Cardiac fibroblast (primary cell): ENCODE results near the gene FGF14.

ENCODE experiments used
- DNase-seq, 2 donors: peaks; one replicate each; pipeline versions ENCODE4 v3.0.0 to v3.0.0-alpha.2; 2010; ENCODE audit warnings: low read depth in 2 of 2
- H3K4me3 ChIP-seq, 2 donors: replicated peaks in 1 of 2; 1 replicate in 1 of 2; 2 replicates in 1 of 2; pipeline ENCODE4 v1.5.1; 2011; ENCODE audit warnings: low read depth in 2 of 2, low read length in 2 of 2, mild to moderate bottlenecking in 2 of 2, moderate library complexity in 1 of 2
- TF ChIP-seq, protein P1 (sequence below): IDR thresholded peaks from one replicate; pipeline ENCODE4 v1.5.1; 2011; ENCODE audit warnings: low read depth, mild to moderate bottlenecking, low read length, inconsistent platforms

The FGF14 gene

DNA sequence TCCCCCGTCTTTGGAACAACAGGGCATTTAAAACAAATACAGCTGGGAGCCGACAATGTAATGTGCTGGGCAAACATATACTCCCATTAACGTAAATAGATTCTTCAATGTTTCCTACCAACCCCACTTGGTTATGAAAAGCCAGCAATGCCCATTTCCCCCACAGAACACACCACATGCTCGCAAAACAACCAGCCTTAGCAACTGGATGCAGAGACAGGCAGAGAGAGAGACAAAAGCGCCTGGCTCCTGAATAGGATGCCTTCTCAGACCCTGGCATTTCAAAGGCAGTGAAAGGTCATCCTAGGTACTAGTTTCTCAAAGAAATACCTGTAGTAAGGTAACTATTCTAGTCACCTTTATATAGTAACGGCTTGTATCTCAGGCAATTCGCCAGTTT lies 486.5 kb downstream of the FGF14 start:
- TF ChIP-seq, protein P1, sequence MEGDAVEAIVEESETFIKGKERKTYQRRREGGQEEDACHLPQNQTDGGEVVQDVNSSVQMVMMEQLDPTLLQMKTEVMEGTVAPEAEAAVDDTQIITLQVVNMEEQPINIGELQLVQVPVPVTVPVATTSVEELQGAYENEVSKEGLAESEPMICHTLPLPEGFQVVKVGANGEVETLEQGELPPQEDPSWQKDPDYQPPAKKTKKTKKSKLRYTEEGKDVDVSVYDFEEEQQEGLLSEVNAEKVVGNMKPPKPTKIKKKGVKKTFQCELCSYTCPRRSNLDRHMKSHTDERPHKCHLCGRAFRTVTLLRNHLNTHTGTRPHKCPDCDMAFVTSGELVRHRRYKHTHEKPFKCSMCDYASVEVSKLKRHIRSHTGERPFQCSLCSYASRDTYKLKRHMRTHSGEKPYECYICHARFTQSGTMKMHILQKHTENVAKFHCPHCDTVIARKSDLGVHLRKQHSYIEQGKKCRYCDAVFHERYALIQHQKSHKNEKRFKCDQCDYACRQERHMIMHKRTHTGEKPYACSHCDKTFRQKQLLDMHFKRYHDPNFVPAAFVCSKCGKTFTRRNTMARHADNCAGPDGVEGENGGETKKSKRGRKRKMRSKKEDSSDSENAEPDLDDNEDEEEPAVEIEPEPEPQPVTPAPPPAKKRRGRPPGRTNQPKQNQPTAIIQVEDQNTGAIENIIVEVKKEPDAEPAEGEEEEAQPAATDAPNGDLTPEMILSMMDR = no peak
- no peak for DNase-seq
- H3K4me3 ChIP-seq = no peak overlapping the region

DNA sequence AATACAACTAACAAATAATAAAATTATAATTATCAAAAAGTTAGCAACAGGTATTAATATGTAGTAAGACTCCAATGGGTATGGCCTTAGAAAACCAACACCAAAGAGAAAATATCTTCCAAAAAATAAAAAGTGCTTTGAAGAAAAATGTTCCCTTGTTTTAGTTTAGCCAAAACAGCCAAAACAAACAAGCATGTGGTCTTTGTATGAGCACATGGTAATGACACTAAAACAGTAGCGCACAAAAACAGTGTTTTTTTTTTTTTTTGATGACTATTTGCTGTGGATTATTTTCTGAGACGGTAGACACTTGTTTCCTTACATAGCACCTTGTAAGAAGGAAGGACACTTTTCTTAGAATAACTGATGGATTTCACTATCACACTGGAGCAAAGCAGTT lies 490.1 kb downstream of the FGF14 start:
- no peak for DNase-seq
- TF ChIP-seq, protein P1 = no peak

DNA sequence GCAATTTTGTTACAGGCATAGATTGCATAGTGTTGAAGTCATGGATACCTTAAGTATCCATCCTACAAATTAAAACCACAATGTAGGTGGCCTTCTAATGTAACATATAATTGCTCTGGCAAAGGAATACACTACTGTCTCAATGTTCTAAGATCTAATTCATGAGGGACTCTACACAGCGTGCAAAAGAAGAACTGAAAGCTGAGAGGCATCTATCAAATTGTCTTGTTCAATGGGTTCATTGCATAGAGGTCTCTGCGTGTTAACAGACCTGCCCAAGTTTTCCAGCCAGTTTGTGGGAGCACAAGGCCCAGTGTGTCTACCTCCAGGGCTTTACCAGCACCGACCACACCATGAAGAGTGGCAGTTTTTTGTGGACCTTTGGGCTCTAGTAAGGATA lies 498.0 kb downstream of the FGF14 start:
- H3K4me3 ChIP-seq = no peak overlapping the region
- TF ChIP-seq, protein P1 = no peak
- DNase-seq = no peak

More for the DNA sequence above, 490.1 kb downstream of the FGF14 start:
- H3K4me3 ChIP-seq = no peak overlapping the region

DNA sequence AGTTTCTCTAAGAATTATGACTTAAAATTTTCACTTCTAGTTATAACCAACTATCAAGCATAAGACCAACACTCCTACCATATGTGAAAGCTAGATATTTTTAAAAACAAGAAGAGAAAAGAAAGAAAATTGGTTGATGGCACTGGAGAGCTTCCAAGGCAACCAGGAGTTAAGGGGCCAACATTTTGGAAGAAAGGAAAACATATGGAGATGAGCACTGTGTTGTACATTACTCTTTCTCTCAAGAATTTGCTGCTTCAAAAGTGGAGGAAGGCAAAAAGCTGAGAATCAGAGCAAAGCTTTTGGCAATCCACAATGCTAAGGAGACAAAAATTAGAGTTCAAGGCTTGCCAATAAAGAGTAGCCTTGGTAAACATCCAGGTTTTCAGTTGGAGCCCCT lies 503.2 kb downstream of the FGF14 start:
- TF ChIP-seq, protein P1 = no peak
- no peak overlapping the region for H3K4me3 ChIP-seq
- DNase-seq = no peak

DNA sequence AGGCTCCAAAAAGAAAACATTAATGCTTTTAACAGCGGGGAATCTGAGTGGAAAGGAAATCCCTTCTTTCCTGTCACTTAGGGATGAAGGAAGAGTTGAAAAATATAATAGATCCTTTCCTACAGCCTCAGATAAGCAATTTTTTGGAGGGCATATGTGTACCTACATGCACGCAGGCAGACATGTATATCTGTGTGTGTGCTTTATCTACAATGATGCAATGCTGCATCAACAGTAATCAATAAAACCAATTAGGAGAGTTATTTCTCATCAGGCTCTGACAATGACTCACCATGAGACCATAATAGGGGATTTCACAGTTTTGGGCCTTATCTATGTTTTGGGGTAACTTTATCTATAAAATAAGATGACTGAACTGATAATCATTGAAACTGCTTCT lies 505.3 kb downstream of the FGF14 start:
- no peak overlapping the region for H3K4me3 ChIP-seq
- TF ChIP-seq, protein P1 = no peak
- DNase-seq = no peak

DNA sequence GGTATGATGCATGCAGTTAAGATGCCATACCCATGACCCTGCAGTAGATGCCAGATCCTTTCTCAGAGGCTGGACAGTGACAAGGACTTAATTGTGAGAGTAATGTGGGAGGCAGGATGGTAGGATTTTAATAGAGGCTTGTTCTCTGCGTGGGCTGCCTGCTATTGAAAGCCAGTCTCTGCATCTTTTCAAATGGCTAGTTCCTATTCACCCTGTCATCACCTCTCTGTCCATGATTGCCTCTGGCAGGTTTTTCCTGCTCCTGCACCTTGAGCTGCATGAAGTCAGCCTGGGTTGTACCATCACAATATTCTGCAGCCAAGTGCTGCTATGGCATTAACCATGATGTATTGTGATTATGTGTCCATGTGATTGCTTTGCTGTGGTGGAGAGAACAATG lies 508.8 kb downstream of the FGF14 start:
- DNase-seq = no peak
- TF ChIP-seq, protein P1 = no peak
- H3K4me3 ChIP-seq = no peak overlapping the region

DNA sequence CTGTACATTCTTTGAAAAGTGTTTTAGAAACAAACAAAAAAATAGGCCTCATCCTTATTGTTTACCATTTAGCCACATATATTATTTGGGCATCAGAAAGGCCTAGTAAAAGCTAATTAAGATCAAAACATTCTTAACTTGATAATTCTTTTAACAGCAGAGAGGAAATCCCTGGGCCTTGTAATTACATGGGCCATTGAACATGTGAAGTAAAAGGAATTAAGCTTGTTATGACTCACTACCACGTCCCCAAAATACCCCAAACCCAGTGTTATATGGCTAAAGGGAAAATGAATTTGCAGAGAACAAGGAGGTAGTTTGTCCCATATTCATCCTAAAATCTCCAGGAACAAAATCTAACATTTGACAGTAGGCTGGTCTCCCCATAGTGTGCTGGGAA lies 509.6 kb downstream of the FGF14 start:
- no peak for DNase-seq
- TF ChIP-seq, protein P1 = no peak
- H3K4me3 ChIP-seq = no peak overlapping the region
